Uterus (tissue), 2 donors: ENCODE results near the gene CREB5.

ENCODE experiments used
- POLR2A ChIP-seq, 2 donors: fragments of 450-650 bp; IDR thresholded peaks; one replicate each; pipeline ENCODE4 v1.6.1; 2016; ENCODE audit warnings: antibody characterized with exemption in 2 of 2, mild to moderate bottlenecking in 1 of 2, moderate library complexity in 1 of 2
- TF ChIP-seq, protein P1 (sequence below), 4 experiments: fragments of 200-600 bp in 2 of 4; fragments of 450-650 bp in 2 of 4; sonication (generic) in 2 of 4; IDR thresholded peaks; one replicate each; pipeline ENCODE4 v1.5.1; 2016 to 2019; ENCODE audit warnings: antibody characterized with exemption in 4 of 4, mild to moderate bottlenecking in 2 of 4, moderate library complexity in 1 of 4

DNA sequence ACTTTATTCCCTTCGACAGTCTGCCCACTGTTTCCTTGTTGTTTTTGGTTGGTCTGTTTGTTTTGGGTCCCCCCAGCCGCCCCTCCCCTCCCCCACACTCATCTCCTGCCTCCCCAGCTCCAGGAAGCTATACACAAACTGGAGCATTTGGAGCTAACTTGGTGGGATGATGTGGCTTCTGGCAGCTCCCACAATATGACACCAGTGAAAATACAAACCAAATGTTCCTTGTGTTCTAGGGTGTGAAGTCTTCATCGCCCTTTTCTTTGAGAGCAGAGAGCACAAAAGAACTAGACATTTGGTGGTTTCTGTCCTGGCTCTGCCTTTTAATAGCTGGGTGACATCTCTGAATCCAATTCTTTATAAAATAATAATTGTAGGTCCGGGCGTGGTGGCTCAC, 33.8 kb downstream of the CREB5 start:
- TF ChIP-seq, protein P1, sequence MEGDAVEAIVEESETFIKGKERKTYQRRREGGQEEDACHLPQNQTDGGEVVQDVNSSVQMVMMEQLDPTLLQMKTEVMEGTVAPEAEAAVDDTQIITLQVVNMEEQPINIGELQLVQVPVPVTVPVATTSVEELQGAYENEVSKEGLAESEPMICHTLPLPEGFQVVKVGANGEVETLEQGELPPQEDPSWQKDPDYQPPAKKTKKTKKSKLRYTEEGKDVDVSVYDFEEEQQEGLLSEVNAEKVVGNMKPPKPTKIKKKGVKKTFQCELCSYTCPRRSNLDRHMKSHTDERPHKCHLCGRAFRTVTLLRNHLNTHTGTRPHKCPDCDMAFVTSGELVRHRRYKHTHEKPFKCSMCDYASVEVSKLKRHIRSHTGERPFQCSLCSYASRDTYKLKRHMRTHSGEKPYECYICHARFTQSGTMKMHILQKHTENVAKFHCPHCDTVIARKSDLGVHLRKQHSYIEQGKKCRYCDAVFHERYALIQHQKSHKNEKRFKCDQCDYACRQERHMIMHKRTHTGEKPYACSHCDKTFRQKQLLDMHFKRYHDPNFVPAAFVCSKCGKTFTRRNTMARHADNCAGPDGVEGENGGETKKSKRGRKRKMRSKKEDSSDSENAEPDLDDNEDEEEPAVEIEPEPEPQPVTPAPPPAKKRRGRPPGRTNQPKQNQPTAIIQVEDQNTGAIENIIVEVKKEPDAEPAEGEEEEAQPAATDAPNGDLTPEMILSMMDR (IDR thresholded peaks at IDR 0.05) = no peak
- no peak for TF ChIP-seq POLR2A (IDR thresholded peaks at IDR 0.05)
